OCI-LY1 (cell line): ENCODE data around the gene NINJ2.

Experiments used
- CTCF ChIP-seq: fragments of 200-600 bp; sonication (generic), shearing (Covaris generic); IDR thresholded peaks from 2 replicates; pipeline ENCODE4 v1.5.1; 2017; ENCODE audit warnings: mild to moderate bottlenecking, antibody characterized with exemption, low read length, moderate library complexity, mixed read lengths
- EZH2 ChIP-seq: fragments of 200-600 bp; sonication (generic), shearing (Covaris generic); IDR thresholded peaks from 2 replicates; pipeline ENCODE4 v1.8.0; 2017; ENCODE audit warnings: borderline replicate concordance, mixed run types, mild to moderate bottlenecking, antibody characterized with exemption, low read length, moderate library complexity, mixed read lengths

- no peak for TF ChIP-seq CTCF
- no peak for TF ChIP-seq EZH2
Observed at GRCh38 chr12:527241-527640, 136.0 kb downstream of the NINJ2 start.
